GM13977 (cell line): Measurements from ENCODE around the gene UCKL1.
"Not testable (repeated sequence)": the region's sequence is repeated elsewhere in the genome, so short reads cannot be mapped to it uniquely, and the experiment has no call there.

Source experiments
- DNase-seq: peaks from one replicate; pipeline ENCODE4 v3.0.0; 2012; ENCODE audit warnings: low spot score
- CTCF ChIP-seq: IDR thresholded peaks from 2 replicates; pipeline ENCODE4 v1.5.1; 2012; ENCODE audit warnings: mild to moderate bottlenecking, control low read depth; ENCODE audit not compliant: insufficient read depth; ENCODE audit errors: extremely low read depth, missing control alignments
- in situ Hi-C: fragments of 300-500 bp; cut with MboI; formaldehyde crosslinking; loops from one replicate; pipeline ENCODE4 v1.12.0; 2022; ENCODE audit warnings: low sequenced_read_pairs, low pct_unique_long_range_greater_than_20kb, mixed read lengths, inconsistent platforms; ENCODE audit not compliant: unreplicated experiment

Gene UCKL1

GRCh38 chr20:63963784-63964301, 7.6 kb upstream of the UCKL1 start:
- DNase-seq: no peak
- in situ Hi-C loops: no loop called here
- TF ChIP-seq CTCF: no peak

- no peak for TF ChIP-seq CTCF
- in situ Hi-C loops: no loop called here
- DNase-seq: no peak
These were observed 7.1 kb upstream of the UCKL1 start for GRCh38 chr20:63963348-63963741.

- no peak for DNase-seq
- TF ChIP-seq CTCF: no peak
- in situ Hi-C loops: no loop called here
These were observed 6.5 kb upstream of the UCKL1 start for GRCh38 chr20:63962426-63963347.

- in situ Hi-C loops: no loop called here
- TF ChIP-seq CTCF: no peak
- DNase-seq: no peak
These were observed 5.6 kb upstream of the UCKL1 start for GRCh38 chr20:63961664-63962425.

GRCh38 chr20:63960654-63961621, 4.7 kb upstream of the UCKL1 start:
- DNase-seq, in situ Hi-C loops: not testable (repeated sequence)

GRCh38 chr20:63959699-63960075, 3.5 kb upstream of the UCKL1 start:
- DNase-seq: no peak
- no peak for TF ChIP-seq CTCF
- in situ Hi-C loops: no loop called here
